Activated CD4-positive, alpha-beta T cell treated with anti-CD3 and anti-CD28 coated beads, Interleukin-2, amount 10 ng/mL, durations not matched to agents 7 days and 5 days (primary cell): ENCODE results near the gene SPATA6L. TPM values are rescaled to one million over a fixed set of nuclear protein-coding genes. Genes with fewer than 3 reads are reported as not detected.

ENCODE experiments used
- CTCF ChIA-PET: fragments of 350-600 bp; sonication (Branson Sonifier 250); formaldehyde crosslinking; loops from one replicate; lab custom pipeline; 2021; ENCODE audit warnings: antibody characterized with exemption; lab: Charles Lee
- POLR2A ChIA-PET: fragments of 350-600 bp; sonication (Branson Sonifier 250); formaldehyde crosslinking; loops from one replicate; lab custom pipeline; 2021; ENCODE audit warnings: antibody characterized with exemption; lab: Charles Lee
- DNase-seq: peaks from one replicate; pipeline ENCODE4 v3.0.0-alpha.2; 2020
- H3K27ac Mint-ChIP-seq: one replicate; pipeline ENCODE4 v1.8.0; 2021; ENCODE audit warnings: mild to moderate bottlenecking, moderate library complexity, mixed read lengths
- H3K27me3 Mint-ChIP-seq: one replicate; pipeline ENCODE4 v1.8.0; 2021; ENCODE audit warnings: mixed read lengths
- H3K36me3 Mint-ChIP-seq: one replicate; pipeline ENCODE4 v1.8.0; 2021; ENCODE audit warnings: low read depth, mixed read lengths
- H3K4me1 Mint-ChIP-seq: one replicate; pipeline ENCODE4 v1.8.0; 2021; ENCODE audit warnings: mixed read lengths
- H3K4me3 Mint-ChIP-seq: one replicate; pipeline ENCODE4 v1.8.0; 2021; ENCODE audit warnings: mild to moderate bottlenecking, moderate library complexity, mixed read lengths
- H3K9me3 Mint-ChIP-seq: one replicate; pipeline ENCODE4 v1.8.0; 2021; ENCODE audit warnings: mixed read lengths
- total RNA-seq, 2 experiments: library from RNA; stranded (reverse); gene quantifications; one replicate each; pipeline ENCODE4 v1.2.3, GENCODE V29; 2021

SPATA6L gene
- total RNA-seq, 2 experiments from 2014 or later: 0.40 to 0.42 TPM

GRCh38 chr9:4574657-4575243 lies 91.5 kb downstream of the SPATA6L start:
- no peak overlapping the region for H3K27ac Mint-ChIP-seq
- H3K4me1 Mint-ChIP-seq: peaks cover 14% of the 10 kb centered on the region
- H3K9me3 Mint-ChIP-seq: no peaks in the 10 kb centered on the region
- CTCF ChIA-PET: interaction anchor here (0.5 to 2.9 kb wide), 3 partner anchors 13 to 192 kb away, joined by 3 to 14 read pairs (median 5); no protein-coding TSS in a partner anchor
- POLR2A ChIA-PET: no interaction called here
- DNase-seq: no peak
- no peaks in the 10 kb centered on the region for H3K36me3 Mint-ChIP-seq
- H3K27me3 Mint-ChIP-seq: no peaks in the 10 kb centered on the region
- no peak overlapping the region for H3K4me3 Mint-ChIP-seq

- Mint-ChIP-seq H3K27ac (no peak overlapping the region), H3K4me1 (peaks cover 14% of the 10 kb centered on the region), H3K36me3 (no peaks in the 10 kb centered on the region), H3K9me3 (no peaks in the 10 kb centered on the region), H3K27me3 (no peaks in the 10 kb centered on the region), H3K4me3 (no peak overlapping the region)
- CTCF ChIA-PET: interaction anchor here (0.5 to 2.9 kb wide), 6 partner anchors 14 to 191 kb away, joined by 3 to 14 read pairs (median 4); no protein-coding TSS in a partner anchor
- POLR2A ChIA-PET: no interaction called here
- no peak for DNase-seq
Measured at GRCh38 chr9:4573634-4574389, 92.5 kb downstream of the SPATA6L start.

- Mint-ChIP-seq H3K27me3 (no peaks in the 10 kb centered on the region), H3K4me3 (no peak overlapping the region), H3K27ac (no peak overlapping the region), H3K4me1 (peaks cover 14% of the 10 kb centered on the region), H3K9me3 (no peaks in the 10 kb centered on the region), H3K36me3 (no peaks in the 10 kb centered on the region)
- ChIA-PET CTCF (interaction anchor here (0.5 to 2.9 kb wide), 9 partner anchors 8 to 174 kb away, joined by 3 to 14 read pairs (median 3); no protein-coding TSS in a partner anchor), POLR2A (no interaction called here)
- DNase-seq: no peak
Measured at GRCh38 chr9:4573176-4573575, 93.1 kb downstream of the SPATA6L start.

GRCh38 chr9:4572184-4572826 lies 94.0 kb downstream of the SPATA6L start:
- peak overlapping the region; percentile 1 for H3K27ac Mint-ChIP-seq
- CTCF ChIA-PET: interaction anchor here (0.6 to 1.6 kb wide), 6 partner anchors 8 to 191 kb away, joined by 3 to 5 read pairs (median 3); no protein-coding TSS in a partner anchor
- POLR2A ChIA-PET: no interaction called here
- DNase-seq: peak; percentile 13
- H3K27me3 Mint-ChIP-seq: no peaks in the 10 kb centered on the region
- H3K4me1 Mint-ChIP-seq: peaks cover 14% of the 10 kb centered on the region
- no peaks in the 10 kb centered on the region for H3K9me3 Mint-ChIP-seq
- no peak overlapping the region for H3K4me3 Mint-ChIP-seq
- H3K36me3 Mint-ChIP-seq: no peaks in the 10 kb centered on the region

GRCh38 chr9:4569101-4569500 lies 97.2 kb downstream of the SPATA6L start:
- ChIA-PET CTCF (no interaction called here), POLR2A (no interaction called here)
- no peak overlapping the region for H3K4me3 Mint-ChIP-seq
- no peaks in the 10 kb centered on the region for H3K36me3 Mint-ChIP-seq
- H3K4me1 Mint-ChIP-seq: peaks cover 9% of the 10 kb centered on the region
- no peaks in the 10 kb centered on the region for H3K27me3 Mint-ChIP-seq
- no peak overlapping the region for H3K27ac Mint-ChIP-seq
- no peak for DNase-seq
- peaks cover 4% of the 10 kb centered on the region for H3K9me3 Mint-ChIP-seq

- Mint-ChIP-seq H3K36me3 (no peaks in the 10 kb centered on the region), H3K9me3 (peaks cover 4% of the 10 kb centered on the region), H3K27me3 (no peaks in the 10 kb centered on the region), H3K27ac (no peak overlapping the region), H3K4me3 (no peak overlapping the region), H3K4me1 (peaks cover 13% of the 10 kb centered on the region)
- ChIA-PET CTCF (no interaction called here), POLR2A (no interaction called here)
- DNase-seq: no peak
Measured at GRCh38 chr9:4567601-4568000, 98.7 kb downstream of the SPATA6L start.

GRCh38 chr9:4566806-4567205 lies 99.5 kb downstream of the SPATA6L start:
- no peak for DNase-seq
- Mint-ChIP-seq H3K27ac (no peak overlapping the region), H3K9me3 (peaks cover 4% of the 10 kb centered on the region), H3K36me3 (no peaks in the 10 kb centered on the region), H3K4me3 (no peak overlapping the region), H3K4me1 (peaks cover 7% of the 10 kb centered on the region), H3K27me3 (no peaks in the 10 kb centered on the region)
- ChIA-PET CTCF (no interaction called here), POLR2A (no interaction called here)

GRCh38 chr9:4563105-4563504 lies 103.2 kb downstream of the SPATA6L start:
- ChIA-PET POLR2A (no interaction called here), CTCF (interaction anchor here (0.6 kb wide), 1 partner anchor 235 kb away, joined by 3 read pairs; no protein-coding TSS in a partner anchor)
- Mint-ChIP-seq H3K9me3 (peaks cover 4% of the 10 kb centered on the region), H3K27ac (no peak overlapping the region), H3K4me1 (peaks cover 7% of the 10 kb centered on the region), H3K36me3 (no peaks in the 10 kb centered on the region), H3K4me3 (no peak overlapping the region), H3K27me3 (no peaks in the 10 kb centered on the region)
- DNase-seq: no peak

GRCh38 chr9:4559261-4560182 lies 106.8 kb downstream of the SPATA6L start:
- no peak for DNase-seq
- no peak overlapping the region for H3K27ac Mint-ChIP-seq
- peaks cover 15% of the 10 kb centered on the region for H3K4me1 Mint-ChIP-seq
- H3K4me3 Mint-ChIP-seq: no peak overlapping the region
- CTCF ChIA-PET: no interaction called here
- no peaks in the 10 kb centered on the region for H3K27me3 Mint-ChIP-seq
- no peaks in the 10 kb centered on the region for H3K36me3 Mint-ChIP-seq
- POLR2A ChIA-PET: no interaction called here
- H3K9me3 Mint-ChIP-seq: no peaks in the 10 kb centered on the region

- no peak for DNase-seq
- H3K27ac Mint-ChIP-seq: no peak overlapping the region
- ChIA-PET CTCF (no interaction called here), POLR2A (no interaction called here)
- no peak overlapping the region for H3K4me3 Mint-ChIP-seq
- H3K9me3 Mint-ChIP-seq: no peaks in the 10 kb centered on the region
- H3K36me3 Mint-ChIP-seq: no peaks in the 10 kb centered on the region
- H3K4me1 Mint-ChIP-seq: peaks cover 12% of the 10 kb centered on the region
- no peaks in the 10 kb centered on the region for H3K27me3 Mint-ChIP-seq
Measured at GRCh38 chr9:4558371-4558998, 107.8 kb downstream of the SPATA6L start.

GRCh38 chr9:4555236-4555635 lies 111.0 kb downstream of the SPATA6L start:
- Mint-ChIP-seq H3K36me3 (no peaks in the 10 kb centered on the region), H3K9me3 (no peaks in the 10 kb centered on the region), H3K4me1 (peaks cover 21% of the 10 kb centered on the region), H3K27ac (no peak overlapping the region), H3K27me3 (no peaks in the 10 kb centered on the region), H3K4me3 (no peak overlapping the region)
- ChIA-PET CTCF (interaction anchor here (0.6 kb wide), 1 partner anchor 1059 kb away, joined by 4 read pairs; no protein-coding TSS in a partner anchor), POLR2A (no interaction called here)
- DNase-seq: no peak

- H3K27me3 Mint-ChIP-seq: no peaks in the 10 kb centered on the region
- H3K27ac Mint-ChIP-seq: no peak overlapping the region
- H3K9me3 Mint-ChIP-seq: no peaks in the 10 kb centered on the region
- ChIA-PET POLR2A (no interaction called here), CTCF (no interaction called here)
- no peak overlapping the region for H3K4me3 Mint-ChIP-seq
- peaks cover 21% of the 10 kb centered on the region for H3K4me1 Mint-ChIP-seq
- no peak for DNase-seq
- no peaks in the 10 kb centered on the region for H3K36me3 Mint-ChIP-seq
Measured at GRCh38 chr9:4553951-4554381, 112.3 kb downstream of the SPATA6L start.
